HG02840 (cell line): ENCODE results near the gene OTX2.

Experiments
- ATAC-seq: cut with Tn5 transposase; IDR thresholded peaks from one replicate; pipeline ENCODE4 v1.9.1; 2021; ENCODE audit warnings: mild to moderate bottlenecking, moderate library complexity, moderate number of reproducible peaks; ENCODE audit not compliant: unreplicated experiment, low FRiP score

OTX2 gene

DNA sequence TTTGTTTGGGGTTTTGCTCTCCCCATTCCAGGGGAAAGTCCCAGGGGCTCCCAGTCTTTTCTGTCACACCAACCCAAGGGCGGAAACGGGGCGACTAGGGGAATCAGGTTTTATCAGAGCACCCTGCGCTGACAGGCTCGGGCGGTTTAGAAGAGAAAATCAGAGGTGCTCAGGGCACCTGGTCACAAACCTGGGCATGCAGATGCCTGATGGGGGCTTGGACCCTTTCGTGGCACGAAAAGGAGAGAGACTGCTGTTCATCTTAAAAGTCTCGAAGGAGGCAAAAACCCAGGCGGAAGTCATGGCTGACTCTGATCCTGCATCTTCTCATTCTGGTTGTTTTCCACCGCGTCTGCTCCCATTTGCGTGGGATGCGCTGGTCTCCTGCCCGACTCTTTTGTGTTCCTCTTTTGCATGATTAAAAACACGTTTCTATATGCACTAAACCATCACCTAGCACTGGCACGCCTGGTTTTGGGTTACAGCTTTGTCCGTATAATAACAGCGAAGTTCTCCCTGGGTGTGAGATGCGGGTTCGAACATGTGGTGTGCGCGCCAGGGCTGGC is 13.2 kb downstream of the OTX2 start:
- no peak for ATAC-seq

DNA sequence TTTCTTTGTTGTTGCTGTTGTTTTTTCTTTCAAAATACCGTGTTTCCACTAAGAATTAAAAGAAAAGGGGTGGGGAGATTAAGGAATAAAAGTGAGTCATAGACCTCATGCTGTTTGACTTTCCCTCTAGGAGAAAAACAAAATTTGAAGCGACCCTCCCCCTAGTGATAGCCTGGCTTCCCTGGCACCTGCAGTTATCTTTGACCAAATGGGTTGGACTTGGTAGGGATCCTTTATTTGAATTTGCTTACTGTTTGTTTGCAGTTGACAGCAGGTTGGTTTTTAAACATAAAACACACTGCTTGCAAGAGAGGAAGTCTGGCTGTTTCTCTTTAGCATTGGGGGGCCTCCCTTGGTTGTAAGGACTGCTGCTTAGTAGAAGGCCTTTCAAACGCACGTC is 14.0 kb downstream of the OTX2 start:
- no peak for ATAC-seq

DNA sequence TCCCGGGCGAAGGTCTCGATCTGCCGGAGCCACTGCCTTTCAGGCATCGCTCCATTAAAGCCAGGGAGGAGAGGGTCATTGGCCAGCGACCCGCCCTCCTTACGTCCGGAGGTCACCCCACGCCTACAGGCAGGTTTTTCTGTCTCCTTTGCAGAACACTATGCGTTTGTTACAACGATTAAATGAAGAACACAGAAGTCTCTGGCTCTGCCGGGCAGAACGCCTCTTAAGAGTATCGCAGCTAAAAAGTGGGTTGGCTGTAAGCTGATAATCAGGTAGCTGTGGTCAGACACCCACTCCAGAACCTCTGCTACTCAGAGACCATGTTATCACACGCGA is 15.0 kb downstream of the OTX2 start:
- no peak for ATAC-seq

DNA sequence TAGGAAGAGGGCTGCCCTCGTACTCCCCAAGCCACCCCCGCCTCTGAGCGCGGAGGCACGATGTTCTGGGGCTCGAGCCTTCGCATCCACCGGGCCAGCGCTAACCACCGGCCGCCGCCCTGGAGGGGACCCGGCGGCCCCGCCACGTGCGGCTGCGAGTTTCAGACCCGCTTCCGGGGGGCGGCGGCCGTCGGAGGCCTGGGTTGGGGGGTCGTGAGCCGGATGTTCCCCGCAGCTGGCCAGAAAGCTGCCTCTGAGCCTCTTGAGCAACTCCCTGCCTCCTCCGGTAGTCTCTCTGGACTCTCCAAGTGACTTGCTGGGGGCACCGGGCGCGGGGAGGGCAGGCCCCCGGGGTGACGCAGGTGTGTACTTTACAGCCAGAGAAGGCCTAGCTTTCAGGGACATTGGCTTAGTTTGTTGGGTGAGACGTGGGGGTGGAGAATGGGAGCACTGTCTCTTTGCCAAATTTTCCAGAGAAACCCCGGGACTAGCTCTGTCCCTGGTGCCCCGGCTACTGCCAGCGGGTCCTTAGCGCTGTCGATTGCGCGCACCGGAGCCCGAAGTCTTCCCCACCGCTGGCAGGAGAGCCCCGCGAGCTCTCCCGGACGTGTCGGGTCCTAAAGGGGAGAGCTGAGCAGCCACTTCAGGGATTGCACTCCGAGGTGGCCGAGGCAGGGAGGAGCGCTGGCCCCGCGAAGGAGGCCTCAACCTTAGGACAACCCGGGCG is 15.6 kb downstream of the OTX2 start:
- ATAC-seq, result no peak

DNA sequence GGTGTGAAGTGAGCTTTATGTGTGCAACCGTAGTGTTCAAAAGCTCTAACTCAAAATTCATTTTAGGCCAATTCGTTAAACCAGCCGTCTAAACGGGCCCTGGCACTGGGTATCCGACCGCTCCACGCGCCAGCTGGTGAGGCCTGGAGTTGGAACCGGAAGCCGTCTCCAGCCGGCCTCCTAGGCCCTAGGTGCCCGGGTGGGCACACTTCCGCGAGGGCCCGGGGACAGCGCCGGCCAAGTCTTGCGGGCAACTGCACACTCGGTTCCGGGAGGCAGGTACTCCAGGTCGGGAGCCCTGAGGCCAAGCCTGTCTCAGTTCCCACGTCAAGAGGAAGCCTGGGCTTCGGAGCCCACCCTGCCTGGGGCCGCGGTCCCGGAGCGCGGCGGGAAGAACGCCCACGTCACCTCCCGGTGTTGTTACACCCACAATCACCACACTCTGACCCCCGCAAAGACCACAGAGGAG is 16.2 kb downstream of the OTX2 start:
- no peak for ATAC-seq

DNA sequence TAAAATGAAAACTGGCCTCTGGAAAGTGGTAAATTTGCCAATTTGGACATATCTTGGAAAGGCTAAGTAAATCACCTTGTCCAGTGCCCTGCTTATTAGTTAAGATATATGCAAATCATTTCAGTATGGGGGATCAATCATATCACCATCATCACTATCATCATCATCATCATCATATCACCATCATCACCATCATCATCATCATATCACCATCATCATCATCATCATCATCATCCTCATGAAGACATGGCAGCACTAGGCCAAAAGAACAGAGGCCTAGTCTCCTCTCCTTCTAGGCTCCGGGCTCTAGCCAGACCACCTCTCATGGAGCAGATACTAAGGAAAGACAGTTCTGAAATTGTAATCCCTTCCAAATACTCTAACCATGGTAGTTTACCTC is 20.3 kb downstream of the OTX2 start:
- ATAC-seq, result no peak

DNA sequence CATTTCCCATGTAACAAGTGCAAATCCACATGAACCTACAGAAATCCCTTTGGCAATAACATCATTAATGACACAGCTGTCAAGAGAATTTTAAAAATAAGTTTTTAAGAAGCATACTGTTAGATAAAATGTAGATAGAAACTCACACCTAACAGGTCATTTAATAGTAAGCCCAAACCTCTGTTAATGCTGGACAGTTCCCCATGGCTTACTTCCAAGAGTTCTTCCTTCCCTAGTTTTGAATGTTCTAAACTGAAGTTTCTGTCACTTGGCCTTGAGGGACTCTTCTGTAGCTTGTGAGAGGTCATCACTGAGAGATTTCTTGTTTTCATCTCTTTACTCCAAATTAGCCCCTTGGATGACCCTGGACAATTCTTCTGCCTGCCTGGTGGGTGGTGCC is 22.7 kb downstream of the OTX2 start:
- ATAC-seq, result no peak

DNA sequence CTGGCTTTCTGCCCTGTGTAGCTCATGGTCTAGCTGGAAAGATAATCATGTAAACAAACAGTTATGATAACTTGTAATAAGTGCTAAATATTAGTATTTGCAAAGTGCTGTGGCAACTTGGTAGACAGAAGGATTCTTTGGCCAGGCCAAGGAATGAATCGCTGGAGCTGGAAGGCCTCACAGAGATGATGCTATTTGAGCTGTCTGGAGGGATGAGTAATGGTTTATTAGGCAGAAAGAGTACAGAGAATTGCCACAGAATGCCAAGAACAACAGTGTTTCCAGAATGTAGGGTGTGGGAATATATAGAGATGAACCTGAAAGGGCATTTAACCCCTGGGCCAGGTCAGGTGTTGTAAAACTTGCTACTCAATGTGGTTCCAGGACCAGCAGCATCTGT is 27.6 kb downstream of the OTX2 start:
- no peak for ATAC-seq

DNA sequence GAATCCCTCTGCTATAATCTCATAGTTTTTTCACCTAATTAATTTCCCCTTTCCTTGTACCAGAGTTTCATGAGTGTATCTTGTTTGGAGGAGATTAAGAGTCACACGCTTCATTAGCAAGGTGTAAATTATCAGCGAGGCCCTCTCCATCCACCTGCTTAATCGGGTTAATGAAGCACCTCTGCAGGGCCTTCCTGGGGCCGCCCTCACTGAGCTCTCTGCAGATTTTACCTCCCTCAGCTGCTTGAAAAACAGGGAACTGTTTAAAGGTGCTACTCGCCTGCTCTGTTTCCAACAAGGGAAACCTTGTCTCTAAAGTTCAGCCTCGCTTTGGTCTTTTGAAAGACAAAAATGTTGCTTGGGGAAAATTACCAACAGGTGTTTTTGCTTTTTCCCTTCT is 35.8 kb downstream of the OTX2 start:
- no peak for ATAC-seq

DNA sequence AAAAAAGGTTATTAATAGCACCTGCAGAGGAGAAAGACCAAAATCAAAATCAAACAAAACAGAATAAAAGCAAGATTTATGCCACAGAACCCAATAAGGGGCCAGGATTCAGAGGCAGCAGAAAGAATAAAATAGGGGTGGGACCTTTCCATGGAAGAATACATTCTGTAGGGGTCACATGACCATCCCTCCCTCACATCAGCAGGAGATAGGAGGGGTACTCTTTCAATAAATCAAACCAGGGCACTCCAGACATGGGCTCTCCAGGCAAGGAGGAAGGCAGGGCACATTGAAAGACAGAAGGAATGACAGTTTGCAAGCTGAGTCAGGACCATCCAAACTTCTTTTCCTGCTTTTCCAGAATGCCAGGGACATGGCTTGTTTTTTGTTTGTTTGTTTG is 39.8 kb downstream of the OTX2 start:
- ATAC-seq, result no peak

DNA sequence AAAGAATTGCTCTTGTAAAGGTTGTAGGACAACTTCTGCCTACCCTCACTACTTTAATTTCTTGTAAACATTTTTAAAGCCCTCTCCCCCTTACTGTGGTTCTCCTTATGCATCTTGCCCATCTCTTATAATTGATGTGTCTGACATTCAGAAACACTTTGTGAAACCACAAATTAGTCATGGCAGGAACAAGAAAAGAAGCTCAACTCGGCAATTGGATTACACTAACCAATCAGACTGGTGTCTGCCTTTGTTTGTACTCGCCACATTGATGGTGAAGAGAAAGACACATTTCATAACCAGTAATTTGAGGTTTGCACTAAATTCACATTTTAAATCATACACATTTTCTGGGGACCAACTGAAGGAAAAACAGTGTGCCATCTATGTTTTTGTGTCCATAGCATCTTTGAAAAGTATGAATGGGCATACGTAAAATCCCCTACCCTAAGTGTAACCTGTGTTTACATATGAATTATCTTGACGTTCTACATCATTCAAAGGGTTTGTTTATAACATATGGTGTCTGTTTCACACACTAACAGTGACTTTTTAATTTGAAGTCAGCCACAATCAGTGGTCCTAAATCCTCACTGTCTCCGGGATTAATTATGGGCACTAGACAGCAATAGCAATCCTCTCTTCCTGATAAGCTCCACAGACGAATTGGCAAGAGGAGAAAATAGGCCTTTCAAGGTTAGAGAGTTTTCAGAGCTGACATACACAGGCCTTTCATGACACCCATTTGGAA is 49.9 kb downstream of the OTX2 start:
- ATAC-seq, result no peak

DNA sequence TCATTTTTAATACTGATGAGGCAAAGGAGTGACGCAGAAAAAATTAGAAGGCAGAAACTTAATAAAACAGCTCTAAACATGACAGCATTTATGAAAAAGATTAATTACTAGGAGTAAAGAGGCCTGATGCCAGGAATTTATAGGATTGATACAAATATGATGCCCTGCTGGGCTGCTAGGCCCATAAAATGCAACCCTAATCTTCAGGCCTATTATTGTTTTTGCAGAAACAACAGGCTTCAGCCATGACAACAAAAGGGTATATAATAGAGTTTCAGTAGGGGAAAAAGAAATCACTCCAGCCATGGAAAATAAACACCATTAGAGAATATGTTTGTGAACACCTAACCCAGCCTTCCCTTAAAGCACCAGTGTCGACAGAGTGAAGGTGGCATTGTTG is 50.6 kb downstream of the OTX2 start:
- no peak for ATAC-seq

DNA sequence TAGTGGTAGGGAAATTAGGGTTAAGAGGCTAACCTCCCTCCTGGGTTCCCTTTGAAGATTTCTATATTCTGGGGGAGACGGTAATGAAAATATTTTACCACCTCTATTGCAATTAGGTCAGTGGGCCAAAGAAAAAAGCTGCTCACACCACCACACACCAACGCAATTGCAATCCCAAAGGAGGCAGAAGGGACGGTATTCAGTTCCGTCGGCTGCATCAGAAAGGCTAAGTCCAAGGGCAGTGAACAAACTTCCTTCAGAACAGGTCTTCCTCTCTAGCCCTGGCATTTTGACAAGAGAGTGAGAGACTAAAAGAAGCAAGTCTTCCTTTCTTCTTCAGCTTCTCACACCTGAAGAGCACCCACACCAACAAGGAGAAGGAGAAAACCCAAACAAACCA is 51.2 kb downstream of the OTX2 start:
- ATAC-seq, result no peak

DNA sequence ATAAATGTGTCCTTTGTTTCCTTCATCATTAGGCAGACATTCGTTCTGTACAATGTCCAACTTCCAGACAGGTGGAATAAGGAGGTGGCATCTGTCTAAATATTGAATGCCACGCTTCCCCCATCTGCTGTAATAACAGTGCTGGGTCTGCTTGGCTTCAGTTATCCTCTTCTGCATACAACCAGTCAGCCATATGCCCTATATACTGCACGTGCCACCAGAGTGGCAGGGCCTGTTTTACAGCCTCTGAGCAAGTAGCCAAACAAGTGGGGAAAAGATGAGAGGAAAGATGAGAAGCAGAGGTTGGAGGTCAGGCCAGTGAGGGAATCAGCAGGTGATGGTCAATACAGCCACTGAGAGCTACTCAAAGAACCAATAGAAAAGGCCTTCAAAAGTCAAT is 55.4 kb downstream of the OTX2 start:
- no peak for ATAC-seq

DNA sequence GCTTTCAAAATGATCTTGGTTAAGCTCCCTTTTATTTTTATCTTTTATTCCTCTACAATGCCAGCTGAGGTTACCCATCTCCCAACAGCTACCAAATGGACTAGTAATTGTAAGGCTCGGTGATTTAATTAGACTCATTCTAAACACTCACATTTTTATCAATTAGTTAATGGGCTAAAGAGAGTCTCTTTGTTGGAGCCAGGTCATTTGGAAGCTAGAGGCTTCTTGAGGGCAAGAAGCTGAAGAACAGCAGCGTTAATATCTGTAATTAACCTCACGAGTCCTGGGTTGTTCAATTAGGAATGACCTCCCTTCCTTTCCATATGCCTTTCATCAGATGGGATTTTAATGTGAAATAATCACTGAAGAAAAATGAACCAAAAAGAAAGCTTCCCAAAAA is 56.9 kb downstream of the OTX2 start:
- no peak for ATAC-seq

DNA sequence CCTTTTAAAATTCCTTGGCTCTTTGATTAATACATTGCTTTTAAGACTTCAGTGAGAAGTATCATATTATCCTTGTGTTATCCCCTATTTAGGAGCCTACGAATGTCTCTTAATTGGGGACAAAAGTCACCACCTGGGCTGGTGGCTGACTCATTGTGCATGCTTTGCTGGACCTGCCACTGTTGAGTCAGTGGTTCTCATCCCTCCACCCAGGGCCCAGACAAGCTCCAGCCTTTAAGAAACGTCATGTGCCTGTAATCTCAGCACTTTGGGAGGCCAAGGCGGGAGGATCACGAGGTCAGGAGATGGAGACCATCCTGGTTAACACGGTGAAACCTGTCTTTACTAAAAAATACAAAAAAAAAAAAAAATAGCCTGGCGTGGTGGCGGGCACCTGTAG is 57.9 kb downstream of the OTX2 start:
- ATAC-seq, result no peak

DNA sequence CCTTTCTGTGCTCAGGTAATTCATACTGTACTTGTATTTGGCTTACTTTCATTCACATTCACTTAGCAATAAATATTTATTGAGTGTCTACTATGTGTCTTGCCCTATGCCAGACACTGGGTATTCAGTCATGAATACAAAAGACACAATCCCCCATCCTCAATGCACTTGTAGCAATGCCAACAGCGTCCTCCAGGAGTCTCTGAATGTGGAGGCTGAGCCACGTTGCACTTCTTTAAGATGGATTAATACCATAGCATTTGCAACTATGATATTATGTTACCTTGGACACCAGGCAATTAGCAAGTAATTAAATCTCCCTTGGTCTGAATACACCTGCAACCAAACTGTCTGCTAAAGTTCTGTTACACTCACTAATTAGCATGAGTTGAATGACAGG is 58.8 kb downstream of the OTX2 start:
- ATAC-seq, result no peak
